GM12864 (cell line): ENCODE measurements around the gene NAGK.
A peak's percentile ranks its signal among the peaks of the same experiment; 100 is the strongest.

Source experiments
- DNase-seq: peaks from one replicate; pipeline ENCODE4 v3.0.0-alpha.2; 2011; ENCODE audit warnings: low read depth
- H3K4me3 ChIP-seq: 2 replicates; pipeline ENCODE4 v1.5.1; 2011; ENCODE audit warnings: mild to moderate bottlenecking, low read depth, low read length, control low read depth
- TF ChIP-seq, protein P1 (sequence below): IDR thresholded peaks from 2 replicates; pipeline ENCODE4 v1.5.1; 2011; ENCODE audit warnings: low read depth, mild to moderate bottlenecking, moderate library complexity, low read length, control low read depth, inconsistent platforms; ENCODE audit errors: missing control alignments

Gene NAGK

DNA sequence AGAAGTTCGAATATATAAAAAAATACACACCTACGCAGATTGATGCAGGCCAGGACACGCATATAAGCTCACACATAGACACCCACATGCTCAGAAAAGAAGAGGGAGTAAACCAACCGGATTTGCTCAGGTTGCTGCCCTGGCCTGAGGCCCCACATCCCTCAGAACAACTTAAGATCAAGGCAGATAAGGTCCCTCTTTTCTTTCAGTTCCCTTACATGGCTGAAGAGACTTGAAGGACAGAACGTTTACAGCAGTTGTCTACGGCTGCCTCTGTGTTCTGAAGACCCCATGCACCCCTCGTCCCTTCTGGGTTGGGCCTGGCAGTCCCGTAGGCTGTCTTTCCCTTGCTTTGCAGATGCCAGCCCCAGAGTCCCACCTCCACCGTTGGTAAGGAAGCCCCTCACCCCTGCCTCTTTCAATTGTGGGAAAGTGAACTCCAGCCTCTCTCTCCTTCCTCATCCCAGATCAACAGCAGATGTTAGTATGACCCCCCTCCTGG lies 4.3 kb upstream of the NAGK start:
- no peak for DNase-seq
- peak overlapping the region; percentile 20 for H3K4me3 ChIP-seq
- TF ChIP-seq, protein P1, sequence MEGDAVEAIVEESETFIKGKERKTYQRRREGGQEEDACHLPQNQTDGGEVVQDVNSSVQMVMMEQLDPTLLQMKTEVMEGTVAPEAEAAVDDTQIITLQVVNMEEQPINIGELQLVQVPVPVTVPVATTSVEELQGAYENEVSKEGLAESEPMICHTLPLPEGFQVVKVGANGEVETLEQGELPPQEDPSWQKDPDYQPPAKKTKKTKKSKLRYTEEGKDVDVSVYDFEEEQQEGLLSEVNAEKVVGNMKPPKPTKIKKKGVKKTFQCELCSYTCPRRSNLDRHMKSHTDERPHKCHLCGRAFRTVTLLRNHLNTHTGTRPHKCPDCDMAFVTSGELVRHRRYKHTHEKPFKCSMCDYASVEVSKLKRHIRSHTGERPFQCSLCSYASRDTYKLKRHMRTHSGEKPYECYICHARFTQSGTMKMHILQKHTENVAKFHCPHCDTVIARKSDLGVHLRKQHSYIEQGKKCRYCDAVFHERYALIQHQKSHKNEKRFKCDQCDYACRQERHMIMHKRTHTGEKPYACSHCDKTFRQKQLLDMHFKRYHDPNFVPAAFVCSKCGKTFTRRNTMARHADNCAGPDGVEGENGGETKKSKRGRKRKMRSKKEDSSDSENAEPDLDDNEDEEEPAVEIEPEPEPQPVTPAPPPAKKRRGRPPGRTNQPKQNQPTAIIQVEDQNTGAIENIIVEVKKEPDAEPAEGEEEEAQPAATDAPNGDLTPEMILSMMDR: no peak

DNA sequence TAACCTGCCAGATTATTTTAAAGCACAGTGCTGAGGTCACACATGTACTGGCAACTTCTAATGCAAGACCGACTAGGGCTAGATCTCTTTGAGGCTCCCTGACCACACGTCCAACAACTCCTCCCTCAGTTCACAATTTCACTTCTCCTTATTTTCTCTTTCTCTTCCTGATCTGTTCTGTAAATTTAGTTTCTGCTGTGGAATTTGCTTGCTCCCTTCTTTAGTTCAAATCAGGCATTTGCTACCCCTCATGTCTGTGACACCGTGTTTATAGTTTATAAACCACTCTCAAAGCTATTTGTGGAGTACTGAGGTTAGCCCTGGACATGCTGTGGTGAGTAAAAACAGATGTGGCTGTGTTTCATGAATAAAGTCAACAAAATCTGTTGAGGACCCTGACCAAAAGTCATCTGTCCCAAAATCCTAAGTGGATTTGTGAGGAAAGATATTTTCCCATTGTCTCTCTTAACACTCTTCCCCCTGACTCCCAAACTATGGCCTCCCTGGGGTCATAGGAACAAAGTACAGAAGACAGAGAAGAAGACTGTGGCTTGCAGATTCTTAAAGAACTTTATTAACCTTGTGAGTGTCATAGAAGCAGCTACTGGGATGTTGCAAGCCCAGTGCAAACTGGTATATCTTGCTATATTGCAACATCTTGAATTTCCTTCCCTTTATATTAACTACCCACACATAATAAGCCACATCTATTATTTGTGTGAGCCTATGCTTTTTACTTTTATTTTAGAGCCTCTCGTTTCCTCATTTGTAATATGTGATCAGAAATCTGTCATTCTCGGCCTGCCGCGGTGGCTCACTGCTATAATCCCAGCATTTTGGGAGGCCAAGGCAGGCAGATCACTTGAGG lies 3.5 kb upstream of the NAGK start:
- DNase-seq: no peak
- TF ChIP-seq, protein P1: no peak
- H3K4me3 ChIP-seq: no peak overlapping the region; the same call in 1 of the 2 replicates

DNA sequence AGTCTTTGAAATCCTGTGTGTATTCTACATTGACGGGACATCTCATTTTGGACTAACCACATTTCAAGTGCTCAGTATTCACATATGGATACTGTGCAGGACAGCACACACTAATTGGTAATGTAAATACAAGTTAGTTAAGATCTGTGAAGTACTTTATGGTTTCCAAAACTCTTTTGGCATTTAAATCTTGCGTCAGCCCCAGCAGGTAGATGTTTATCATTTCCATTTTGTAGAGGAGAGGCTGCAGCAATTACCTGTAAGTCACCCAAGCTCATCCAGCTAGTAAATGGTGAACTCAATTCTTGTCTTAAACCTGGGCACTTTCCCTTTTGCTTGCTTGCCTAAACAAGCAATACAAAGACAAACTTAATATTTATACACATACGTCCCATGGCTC lies 1.6 kb upstream of the NAGK start:
- TF ChIP-seq, protein P1: no peak
- H3K4me3 ChIP-seq: no peak overlapping the region
- no peak for DNase-seq

DNA sequence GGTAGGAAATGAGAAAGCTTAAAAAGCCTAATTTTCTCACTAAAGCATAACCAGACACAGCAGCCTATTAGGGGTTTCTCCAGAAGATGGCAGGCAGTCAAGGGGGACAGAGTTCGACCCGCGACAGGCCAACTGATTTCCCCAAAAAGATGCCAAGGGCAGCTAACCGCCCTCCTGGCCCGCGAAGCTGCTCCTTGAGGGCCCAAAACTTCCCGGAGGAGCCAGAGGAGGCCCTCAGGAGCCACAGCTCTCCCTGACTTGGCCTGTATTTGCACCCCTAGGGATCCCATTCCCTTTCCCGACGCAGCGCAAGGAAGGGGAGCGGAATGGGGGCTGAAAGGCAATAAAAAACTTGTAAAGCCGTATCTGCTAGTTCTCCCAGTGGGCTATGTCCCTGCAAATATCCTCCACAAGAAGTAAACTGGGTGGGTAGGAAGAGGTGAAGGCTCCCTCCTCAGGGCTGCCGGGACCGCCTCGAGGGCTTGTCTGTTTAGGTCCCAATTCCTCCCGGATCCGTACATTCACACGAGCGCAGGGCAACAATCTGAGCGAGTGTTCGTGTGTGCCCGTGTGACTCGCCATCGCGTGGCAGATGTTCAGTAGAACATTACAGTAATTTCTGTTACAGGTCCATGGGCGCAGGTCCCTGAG lies 756 bp upstream of the NAGK start:
- DNase-seq: no peak
- peak overlapping the region; percentile 84 for H3K4me3 ChIP-seq
- TF ChIP-seq, protein P1: peak; percentile 15

DNA sequence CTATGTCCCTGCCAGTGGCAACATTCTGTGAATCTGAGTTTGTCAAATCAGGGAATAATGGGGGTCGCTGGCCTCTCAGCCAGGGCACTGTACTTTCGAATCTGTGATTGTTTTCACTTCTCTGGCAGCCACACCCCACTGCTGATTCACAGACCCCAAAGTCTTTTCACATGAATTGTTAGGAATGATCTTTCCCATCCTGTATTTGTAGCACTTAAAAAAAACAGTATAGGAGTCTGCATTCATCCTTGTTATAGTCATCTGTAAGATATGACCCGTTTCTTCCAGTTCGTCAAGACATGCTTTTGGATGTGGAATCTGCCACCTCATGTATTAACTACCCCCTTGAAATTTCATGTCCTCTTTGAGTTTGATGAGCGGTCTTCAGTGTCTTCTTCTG lies 928 bp downstream of the NAGK start:
- TF ChIP-seq, protein P1: no peak
- no peak for DNase-seq
- peak overlapping the region; percentile 84 for H3K4me3 ChIP-seq

DNA sequence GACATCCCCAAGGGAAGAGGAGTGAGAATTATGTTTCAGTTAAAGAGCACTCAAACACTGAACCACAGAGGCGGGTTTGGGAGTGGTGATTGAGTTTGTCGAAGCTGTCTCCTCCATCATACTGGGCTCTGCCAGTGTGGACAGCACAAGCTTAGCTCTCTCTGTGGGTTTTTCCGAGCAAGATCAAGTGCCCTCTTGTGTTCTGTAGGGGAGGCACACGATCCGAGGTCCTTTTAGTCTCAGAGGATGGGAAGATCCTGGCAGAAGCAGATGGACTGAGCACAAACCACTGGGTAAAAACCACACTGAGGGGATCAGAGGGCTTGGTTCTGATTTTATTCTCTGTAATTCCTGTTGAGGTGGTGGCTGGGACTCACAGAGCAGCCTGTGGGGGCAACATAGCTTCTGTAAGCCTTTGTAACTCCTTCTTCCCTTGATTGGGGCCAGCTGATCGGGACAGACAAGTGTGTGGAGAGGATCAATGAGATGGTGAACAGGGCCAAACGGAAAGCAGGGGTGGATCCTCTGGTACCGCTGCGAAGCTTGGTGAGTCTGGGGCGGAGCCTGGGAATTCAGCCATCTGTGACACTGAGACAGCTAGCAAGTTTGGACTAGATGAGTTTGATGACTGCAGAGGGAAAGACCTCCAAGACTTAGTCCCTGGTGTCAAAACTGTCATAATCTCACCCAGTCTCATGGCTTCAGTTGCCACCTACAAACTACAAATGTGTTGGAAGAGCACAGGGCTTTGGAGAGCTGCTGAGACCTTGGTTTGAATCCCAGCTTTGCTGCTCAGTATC lies 2.0 kb downstream of the NAGK start:
- no peak for DNase-seq
- peak overlapping the region; percentile 43 for H3K4me3 ChIP-seq
- TF ChIP-seq, protein P1: peak; percentile 44
